ENCODE results near the gene SASH1.

The SASH1 gene

DNA sequence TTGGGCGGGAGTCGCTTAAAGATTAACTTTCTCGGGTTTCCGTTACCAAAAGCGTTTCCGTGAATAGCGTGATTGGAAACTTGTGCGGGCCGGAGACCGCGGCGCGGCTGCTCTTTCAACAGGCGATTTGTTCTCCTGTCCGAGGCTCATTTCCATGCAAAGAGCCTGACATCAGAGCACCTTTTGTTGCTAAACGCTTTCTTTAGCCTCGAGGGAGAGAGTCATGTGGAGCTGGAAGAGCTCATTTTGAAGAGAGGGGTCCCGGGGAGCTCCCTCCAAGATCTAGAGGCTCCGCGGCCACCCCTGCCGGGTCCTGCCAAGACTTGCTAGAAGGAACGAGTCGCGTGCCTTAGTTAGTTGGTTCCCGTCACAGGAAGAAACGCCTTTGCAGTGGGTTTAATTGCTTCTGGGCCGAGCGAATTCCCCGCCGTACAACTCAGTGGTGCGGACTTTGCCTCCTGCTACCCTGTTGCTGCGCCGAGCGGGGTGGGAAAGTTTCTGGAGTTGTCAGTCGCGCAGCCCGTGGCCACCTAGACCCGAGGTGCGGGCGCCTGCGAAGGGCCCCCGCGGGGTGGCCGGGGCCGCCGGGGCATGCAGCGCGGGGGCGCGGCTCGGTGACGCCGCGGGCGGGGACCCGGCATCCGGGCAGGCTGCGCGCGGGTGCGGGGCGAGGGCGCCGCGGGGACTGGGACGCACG, at the start of gene SASH1:
Gene SASH1, plus strand, starts transcription at position 489 of the 697 bp plus-strand sequence. CDS start 230 bp downstream, outside the sequence.
- DNase-seq = peak; percentile 55

DNA sequence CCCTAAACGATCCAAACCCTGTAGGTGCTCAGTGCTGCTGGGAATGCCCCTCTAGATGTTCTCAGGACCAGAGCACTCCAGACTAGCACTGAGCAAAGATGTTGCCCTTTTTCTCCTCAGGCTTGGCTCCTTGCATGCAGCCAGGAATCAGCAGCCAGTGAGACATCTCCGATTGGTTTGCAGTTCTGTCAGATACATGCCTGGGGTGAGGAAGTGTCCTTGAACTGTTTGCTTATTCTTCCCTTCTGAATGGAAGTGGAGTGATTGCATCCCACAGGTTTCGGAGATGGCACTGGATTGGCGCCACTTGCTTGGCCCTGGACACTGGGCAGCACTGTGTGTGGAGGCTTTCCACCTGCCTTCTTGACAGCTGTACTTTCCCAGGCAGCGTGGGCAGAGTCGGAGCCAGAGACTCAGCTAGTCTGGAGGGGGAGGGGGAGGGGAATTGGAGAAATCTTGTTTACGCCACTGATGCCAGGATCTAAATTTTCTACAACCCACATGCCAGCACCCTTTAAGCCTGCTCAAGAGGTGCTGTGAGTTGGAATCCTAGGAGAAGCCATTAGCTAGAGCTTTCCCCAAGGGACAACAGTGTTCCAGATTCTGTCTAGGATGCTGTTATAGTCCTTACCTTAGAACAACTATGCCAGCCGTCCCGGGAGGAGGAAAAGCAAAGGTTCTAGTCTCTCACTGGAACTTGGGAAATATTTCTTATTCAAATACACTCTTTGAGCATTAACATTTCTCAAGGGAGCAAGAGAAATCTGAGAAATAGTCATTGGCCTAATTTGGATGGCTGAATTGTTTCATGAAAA, 49.2 kb upstream of the SASH1 start:
- no peak for DNase-seq

DNA sequence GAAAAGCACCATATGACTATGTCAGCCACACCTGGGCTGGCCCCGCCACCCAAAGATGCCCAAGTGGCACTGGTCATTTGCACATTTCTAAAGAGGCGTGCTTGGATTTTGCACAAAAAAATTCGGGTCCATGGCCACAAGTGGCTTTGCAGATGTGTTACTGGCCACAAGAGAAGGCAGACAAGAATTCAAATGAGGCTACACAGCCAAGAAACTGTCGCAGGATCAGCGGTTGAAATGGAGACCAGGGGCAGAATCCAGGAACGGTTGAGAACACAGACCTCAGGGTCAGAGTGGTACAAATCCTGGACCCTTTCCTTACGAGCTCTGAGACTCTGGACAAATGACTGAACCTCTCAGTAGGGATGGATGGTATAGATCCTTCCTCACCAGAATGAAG, 48.6 kb upstream of the SASH1 start:
- DNase-seq = no peak

DNA sequence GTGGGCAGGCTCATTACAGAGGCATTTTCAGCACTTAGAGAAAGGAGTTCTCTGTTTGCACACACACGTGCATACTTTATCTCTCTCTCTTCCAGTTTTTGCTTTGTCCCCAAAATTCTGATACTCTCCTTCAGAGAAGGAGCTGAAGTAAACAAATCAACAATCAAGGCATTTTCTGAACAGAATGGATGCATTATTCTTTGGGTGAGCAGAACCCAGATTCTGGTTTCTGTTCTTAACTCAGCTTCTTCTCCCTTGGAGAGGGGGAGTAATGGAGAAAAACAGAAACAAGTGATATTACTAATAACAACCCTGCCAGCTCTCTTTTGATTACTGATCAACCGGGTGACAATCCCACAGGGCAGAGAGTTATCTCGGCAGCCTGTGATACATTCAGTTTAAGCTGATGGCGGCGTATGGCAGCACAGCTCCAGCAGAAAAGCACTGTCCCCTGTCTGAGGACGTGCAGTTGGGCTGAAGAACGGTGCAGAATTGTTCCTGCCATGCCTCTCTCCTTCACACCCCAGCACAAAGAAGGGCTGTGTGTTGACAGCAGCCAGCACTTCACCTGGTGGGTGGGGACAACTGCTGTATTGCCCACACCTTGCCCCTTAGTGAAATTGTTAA, 47.3 kb upstream of the SASH1 start:
- no peak for DNase-seq

DNA sequence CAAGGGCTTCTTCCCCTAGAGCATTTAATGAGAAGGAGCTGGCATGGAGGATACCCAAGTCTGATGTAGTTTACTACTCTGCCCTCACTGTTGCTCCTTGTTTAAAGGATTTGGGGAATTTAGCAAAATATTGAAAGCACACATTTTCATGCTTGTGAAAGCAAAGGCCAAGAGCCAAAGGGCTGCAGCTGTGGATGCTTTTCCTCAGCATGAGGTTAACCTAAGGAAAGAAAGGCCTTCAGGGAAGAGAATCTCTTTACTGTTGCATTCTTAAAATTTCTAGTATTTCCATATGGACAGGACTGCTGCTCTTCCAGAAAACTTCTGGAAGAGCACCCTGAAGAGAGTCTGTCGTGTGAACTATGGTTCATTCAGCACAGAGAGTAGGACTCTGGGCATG, 45.9 kb upstream of the SASH1 start:
- no peak for DNase-seq

DNA sequence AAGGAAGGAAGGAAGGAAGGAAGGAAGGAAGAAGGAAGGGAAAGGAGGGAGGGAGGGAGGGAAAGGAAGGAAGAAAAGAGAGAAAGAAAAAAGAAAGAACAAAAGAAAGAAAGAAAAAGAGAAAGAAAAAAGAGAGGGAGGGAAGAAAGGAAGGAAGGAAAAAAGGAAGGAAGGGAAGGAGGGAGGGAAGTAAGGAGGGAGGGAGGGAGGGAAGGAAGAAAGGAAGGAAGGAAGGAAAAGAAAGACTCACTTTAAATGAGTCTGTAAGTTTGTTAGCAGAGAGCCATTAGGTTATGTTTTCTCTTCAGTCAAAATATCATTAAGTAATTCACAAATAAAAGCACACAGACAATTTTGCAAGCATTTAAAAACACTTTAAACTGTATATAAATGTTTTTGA, 44.0 kb upstream of the SASH1 start:
- DNase-seq = no peak

DNA sequence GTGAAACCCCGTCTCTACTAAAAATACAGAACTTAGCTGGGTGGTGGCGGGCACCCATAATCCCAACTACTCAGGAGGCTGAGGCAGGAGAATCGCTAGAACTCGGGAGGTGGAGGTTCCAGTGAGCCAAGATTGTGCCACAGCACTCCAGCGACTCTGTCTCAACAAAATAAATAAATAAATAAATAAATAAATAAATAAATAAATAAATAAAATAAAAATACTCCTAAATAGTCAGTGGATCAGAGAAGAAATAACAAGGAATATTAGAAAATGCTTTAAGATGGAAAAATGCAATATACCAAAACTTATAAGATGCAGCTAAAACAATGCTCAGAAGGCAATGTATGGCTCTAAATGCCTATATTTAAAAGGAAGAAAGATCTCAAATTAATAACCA, 39.0 kb upstream of the SASH1 start:
- DNase-seq = no peak

DNA sequence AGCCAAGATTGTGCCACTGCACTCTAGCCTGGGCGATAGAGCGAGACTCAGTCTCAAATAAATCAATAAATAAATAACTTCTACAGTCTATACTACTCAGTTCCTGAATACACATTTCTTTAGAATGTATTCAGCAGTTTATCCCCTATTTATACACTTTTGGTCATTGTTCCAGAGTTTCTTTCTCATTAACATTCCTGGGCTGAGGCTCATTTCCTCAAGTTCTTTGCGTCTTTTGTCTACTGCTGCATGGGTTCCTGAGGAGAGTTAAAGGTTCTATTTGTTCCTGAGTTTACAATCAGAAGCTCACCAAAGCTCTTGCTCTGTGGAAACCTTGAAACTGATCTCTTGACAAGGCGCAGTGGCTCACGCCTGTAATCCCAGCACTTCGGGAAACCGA, 37.7 kb upstream of the SASH1 start:
- no peak for DNase-seq

DNA sequence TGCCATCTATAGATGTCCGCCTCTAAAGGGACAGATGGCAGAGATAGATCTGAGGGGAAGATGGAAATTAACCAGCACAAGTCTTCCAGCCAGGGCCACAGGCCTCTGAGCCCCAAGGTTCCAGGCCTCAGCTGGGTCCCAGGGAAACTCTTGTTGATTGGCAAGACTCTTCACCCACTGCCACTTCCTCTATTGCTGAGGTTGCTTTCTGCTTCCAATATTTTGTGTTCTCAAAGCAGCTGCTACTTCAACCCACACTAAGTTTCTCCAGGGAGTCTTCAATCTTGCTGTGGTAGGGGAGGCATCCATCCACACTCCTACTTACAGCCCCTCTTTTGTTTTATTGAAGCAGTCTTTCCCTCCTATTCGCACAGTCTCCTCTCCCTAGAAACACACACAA, 36.4 kb upstream of the SASH1 start:
- no peak for DNase-seq

DNA sequence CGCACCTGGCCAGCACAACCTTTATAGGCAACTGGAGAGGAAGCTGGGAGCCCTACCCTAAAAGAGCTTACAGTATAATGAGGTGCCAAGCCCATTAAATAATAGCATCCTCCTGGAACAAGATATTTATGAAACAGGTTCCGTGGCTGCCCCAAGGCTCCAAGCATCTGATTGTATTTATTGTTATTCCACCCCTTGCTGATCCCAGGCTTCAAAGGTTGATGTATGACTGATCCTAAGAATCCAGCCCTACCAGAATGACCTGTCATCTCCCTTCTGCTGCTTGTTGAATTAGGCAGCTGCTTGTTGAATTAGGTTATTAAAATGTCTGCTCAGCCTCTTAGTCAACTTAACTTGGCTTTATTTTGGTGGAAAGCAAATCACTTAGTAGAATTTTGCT, 35.2 kb upstream of the SASH1 start:
- no peak for DNase-seq

DNA sequence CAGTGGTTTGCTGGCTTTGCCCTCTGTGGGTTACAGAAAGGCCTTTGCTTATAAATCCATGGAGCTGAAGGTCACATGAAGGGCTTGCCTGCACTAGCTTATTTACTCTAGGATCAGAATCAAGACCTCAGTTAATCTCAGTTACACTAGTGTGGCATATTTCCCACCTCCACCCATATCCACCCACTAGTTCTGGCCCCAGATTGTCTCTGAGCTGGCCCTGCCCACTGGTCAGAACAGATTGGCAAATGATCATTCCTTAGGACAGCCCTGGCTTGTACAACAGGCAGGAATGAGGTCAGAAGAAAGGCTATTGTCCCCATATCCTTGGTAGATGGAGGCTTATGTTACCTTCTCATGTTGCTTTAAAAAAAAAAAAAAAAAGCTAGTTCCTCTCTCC, 33.3 kb upstream of the SASH1 start:
- DNase-seq = no peak

DNA sequence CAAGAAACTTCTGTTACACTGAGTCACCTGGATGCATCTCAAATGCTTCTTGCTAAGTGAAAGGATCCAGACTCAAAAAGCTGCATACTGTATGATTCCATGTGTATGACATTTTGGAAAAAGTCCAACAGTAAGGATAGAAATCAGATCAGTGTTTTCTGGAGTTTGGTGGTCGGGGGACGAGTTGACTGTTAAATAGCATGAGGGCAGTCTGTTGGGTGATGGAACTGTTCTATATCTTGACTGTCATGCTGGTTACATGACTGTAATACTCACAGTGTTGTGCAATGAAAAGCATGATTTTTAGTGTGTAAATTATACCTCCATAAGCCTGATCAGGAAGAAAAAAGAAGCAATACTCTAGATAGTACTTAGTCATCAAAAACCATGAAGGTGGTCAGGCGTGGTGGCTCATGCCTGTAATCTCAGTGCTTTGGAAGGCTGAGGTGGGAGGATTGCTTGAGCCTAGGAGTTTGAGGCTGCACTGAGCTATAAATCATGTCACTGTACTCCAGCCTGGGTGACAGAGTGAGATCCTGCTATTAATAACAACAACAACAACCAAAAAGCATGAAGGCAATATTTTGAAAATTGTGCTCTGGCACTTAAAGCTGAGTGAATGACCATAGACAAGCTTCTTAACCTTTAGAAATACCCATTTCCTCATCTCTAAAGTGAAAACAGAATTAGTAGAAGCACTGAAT, 30.5 kb upstream of the SASH1 start:
- no peak for DNase-seq

DNA sequence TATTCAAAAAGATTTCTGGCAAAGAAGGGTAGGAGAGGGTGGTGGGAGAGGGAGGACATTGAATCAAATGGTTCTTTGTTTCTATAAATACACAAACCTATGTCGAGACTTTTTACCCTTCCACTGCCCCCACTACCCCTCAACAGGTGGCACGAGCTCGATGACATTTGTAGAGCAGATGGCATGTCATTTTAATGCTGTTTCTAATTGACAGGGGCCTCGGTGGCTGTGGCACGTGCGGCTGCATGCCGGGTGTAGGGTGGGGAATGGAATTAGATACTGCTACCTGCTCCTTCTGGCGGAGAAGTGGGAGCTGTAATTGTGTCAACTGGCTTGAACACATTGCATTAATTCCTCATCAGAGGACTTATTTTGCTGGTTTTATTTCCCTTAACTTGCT, 29.1 kb upstream of the SASH1 start:
- no peak for DNase-seq

DNA sequence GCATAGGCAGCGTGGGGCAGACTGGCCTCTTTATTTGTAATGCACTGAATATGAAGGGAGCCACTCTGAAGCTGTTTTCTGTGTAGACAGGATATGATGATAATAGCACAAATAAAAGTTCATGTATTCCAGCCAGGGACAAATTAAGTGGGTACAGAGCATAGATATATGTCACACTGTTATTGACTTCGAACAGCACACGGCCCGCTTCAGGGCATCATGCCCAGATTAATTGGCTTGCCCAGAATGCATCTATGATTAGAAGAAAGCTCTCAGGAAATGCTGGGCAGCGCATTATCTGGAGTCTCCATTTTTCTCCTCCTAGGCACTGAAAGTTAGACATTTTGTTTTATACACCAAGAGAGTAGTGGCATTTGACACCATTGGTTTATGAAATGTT, 26.3 kb upstream of the SASH1 start:
- DNase-seq = no peak

DNA sequence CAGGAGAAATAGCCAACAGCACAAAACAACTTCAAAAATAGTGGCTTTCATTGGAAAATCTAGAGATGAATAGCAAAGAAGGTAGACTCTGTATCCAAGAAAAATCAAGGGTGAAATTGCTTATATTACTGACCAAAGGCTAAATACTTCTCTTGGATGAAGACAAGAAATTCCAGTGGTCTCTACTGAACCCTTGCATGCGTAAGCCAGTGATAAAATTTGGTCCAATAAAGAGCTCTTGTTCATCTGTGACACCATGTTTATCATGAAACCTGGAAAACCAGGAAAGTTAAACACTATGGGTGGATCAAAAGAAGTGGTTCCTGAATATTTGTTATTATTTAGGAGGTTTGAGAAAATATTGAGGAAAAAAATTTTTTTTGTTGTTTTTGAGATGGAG, 25.6 kb upstream of the SASH1 start:
- DNase-seq = no peak

DNA sequence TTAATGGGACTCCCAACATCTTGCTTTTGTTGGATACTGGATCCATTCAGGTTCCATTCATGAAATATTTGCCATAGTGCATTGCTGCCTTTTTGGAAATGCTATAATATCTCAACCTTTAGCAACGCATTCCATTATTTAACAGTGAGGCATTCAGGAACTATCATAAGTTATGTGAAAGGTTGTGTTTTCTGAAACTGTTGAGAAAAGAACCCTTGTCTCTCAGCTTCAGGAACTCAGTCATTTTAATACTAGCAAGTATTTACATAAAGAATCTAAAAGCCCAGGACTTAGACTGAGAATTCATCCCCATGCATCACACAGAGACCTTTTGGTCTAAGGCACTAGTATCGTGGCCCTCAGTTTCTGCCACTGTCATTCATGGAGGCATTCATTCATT, 24.9 kb upstream of the SASH1 start:
- DNase-seq = no peak

DNA sequence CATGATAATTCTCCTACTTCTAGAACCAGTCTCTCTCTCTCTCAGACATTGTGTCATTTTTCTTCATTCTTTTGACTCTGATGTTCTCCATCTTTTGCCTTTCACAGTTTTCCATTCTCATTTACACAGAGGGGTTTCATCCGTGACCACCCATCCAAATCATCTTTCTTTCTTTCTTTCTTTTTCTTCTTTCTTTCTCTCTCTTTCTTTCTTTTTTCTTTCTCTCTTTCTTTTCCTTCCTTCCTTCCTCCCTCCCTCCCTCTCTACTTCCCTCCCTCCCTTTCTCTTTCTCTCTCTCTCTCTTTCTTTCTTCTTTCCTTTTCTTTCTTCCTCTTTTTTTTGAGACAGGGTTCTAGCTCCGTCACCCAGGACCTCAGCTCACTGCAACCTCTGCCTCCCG, 19.9 kb upstream of the SASH1 start:
- no peak for DNase-seq

DNA sequence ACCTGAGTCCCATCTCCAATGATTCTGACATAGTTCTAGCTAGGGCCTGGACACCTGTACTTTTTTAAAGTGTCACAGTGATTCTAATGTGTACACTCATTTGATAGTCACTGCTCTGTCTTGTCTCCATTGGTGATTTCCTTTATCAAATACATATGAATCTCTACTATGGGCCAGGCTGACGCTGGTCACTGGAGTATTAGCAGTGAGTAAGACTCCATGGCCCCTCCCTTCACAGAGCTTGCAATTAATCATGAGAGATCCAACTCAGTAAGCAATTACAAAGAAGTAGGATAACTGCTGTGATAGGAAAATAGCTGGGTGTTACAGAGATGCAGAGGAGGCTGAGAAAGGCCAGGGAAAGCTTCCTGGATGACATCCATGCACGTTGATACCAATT, 19.3 kb upstream of the SASH1 start:
- no peak for DNase-seq

DNA sequence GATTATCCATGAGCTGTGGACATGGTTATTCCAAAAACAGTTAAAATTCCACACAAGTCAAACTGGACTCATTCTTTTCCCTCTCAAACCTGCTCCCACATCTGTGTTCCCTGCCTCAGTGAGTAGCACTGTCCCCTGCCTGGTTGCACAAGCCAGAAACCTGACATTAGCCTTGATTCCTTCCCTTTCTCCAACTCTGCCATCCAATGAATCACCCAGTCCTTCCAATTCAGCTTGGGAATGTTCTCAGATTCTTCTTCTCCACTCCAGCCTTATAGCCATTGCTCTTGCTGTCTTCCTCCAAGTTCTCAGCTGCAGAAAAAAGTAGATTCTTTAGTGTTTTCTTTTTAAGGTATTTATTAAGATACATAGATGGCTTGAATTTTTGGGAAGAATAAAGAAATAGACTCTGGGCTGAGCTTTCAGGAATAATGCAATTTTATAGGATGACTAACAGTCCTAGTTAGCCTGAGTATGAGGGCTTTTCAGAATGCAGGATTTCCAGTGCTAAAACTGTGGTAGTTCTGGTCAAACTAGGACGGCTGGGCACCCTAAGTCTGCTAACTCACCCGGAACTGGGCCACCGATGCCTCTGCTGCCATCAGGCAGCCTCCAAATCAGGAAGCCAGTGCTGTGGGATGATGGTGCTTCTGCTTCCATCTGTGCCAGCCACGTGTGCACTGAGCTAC, 18.2 kb upstream of the SASH1 start:
- DNase-seq = no peak

DNA sequence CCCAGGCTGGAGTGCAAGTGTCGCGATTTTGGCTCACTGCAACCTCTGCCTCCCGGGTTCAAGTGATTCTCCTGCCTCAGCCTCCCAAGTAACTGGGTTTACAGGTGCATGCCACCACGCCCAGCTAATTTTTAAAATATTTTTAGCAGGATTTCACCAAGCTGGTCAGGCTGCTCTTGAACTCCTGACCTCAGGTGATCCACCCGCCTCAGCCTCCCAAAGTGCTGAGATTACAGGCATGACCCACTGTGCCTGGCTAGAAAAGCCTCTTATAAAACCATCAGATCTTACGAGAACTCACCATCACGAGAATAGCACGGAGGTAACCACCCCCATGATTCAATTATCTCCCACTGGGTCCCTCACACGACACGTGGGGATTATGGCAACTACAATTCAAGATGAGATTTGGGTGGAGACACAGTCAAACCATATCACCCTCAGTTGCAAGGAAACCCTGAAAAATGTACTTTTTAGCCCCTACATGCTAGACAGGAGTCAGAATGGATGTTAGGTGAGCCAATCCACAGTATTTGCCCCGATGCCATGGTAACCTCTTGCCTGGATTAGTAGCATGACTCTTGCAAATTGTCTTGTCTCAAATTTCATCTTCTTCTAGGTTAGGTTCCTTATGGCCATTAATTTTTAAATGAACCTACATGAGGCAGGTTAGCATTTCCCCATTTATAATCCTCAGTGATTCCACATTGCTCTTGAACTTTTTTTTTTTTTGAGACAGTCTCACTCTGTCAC, 17.1 kb upstream of the SASH1 start:
- no peak for DNase-seq

DNA sequence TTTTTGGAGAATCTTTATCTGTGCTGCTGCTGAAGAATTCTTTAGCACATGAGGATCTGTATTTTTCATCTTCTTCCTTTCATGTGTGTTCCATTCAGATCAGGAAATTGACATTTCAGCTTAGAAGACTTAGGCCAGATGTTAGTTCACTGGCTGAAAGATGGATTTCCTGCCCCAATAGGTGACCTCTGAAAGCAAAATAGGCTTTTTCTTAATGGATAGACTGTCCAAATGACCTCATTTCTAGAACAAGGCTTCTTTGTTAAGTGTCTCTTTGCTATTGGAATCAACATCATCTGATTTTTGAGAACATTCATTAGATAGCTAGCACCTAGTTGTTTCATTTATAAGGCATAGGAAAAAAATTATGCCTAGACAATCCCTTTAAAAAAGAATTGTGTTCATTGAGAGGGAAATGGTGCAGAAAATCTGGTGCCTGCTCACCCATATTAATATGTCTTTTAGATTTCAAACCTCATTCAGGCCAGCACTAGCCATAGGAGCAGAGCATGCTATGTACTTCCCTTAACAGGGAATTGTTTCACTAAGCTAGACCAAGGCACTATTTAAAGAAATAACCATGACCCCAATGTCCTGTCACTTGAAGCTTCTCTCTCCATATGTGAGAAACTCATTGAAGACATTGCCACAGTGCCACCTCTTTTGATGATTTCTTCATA, 13.6 kb upstream of the SASH1 start:
- no peak for DNase-seq
